HCT116 (cell line): ENCODE data around the gene WDR89. TPM values are rescaled to one million over a fixed set of nuclear protein-coding genes. Genes with fewer than 3 reads are reported as not detected.

ENCODE experiments used
- ATAC-seq: fragments of 200-7000 bp; cut with Tn5 transposase; 2 replicates; pipeline ENCODE4 v1.9.1; 2020; ENCODE audit warnings: mild to moderate bottlenecking, moderate library complexity
- BruUV-seq: library from RNA; stranded (reverse); fragments of 400-500 nt; replicated peaks from 2 replicates; lab custom pipeline; 2021; lab: Mats Ljungman, UMichigan
- CTCF ChIA-PET: fragments of 300-600 bp; sonication (Branson Sonifier 250); formaldehyde crosslinking; loops from one replicate; lab custom pipeline; 2021; ENCODE audit warnings: antibody characterized with exemption; lab: Charles Lee
- POLR2A ChIA-PET: fragments of 300-600, 350-600 bp; sonication (Branson Sonifier 250); formaldehyde crosslinking; loops from one replicate; lab custom pipeline; 2021; ENCODE audit warnings: antibody characterized with exemption; lab: Charles Lee
- RAD21 ChIA-PET, 2 experiments: fragments of 300-600 bp; sonication (Branson Sonifier 250); formaldehyde crosslinking; loops; one replicate each; lab custom pipeline; 2023; ENCODE audit warnings: low total read pairs in 2 of 2; ENCODE audit not compliant: uncharacterized antibody in 2 of 2, unreplicated experiment in 2 of 2, low non-redundant PET in 1 of 2; lab: Charles Lee
- DNase-seq: peaks from one replicate; pipeline ENCODE4 v3.0.0-alpha.2; 2010; ENCODE audit warnings: low read depth, low spot score
- H2AFZ ChIP-seq: fragments of 200-600 bp; shearing (Covaris generic), sonication (generic); 2 replicates; pipeline ENCODE4 v1.6.1; 2017; ENCODE audit warnings: low read depth, mixed run types, mixed read lengths, antibody characterized with exemption, low read length; ENCODE audit not compliant: poor library complexity, severe bottlenecking
- H3K27ac ChIP-seq: 2 replicates; pipeline ENCODE4 v1.5.1; 2012; ENCODE audit warnings: low read depth, low read length
- H3K27me3 ChIP-seq: fragments of 200-600 bp; sonication (generic); 2 replicates; pipeline ENCODE4 v1.6.1; 2016; ENCODE audit warnings: mixed run types, low read length, mixed read lengths; ENCODE audit not compliant: insufficient read depth
- H3K36me3 ChIP-seq, 2 experiments: fragments of 200-500 bp in 1 of 2; fragments of 200-600 bp in 1 of 2; sonication (Bioruptor generic) in 1 of 2; sonication (generic) in 1 of 2; 2 replicates each; pipeline versions ENCODE4 v1.5.1 to v1.6.1; 2014 to 2016; ENCODE audit warnings: low read length in 2 of 2, inconsistent platforms in 1 of 2, mixed read lengths in 1 of 2, mixed run types in 1 of 2; ENCODE audit not compliant: insufficient read depth in 2 of 2, control insufficient read depth in 1 of 2
- H3K4me1 ChIP-seq, 2 experiments: fragments of 200-600 bp in 1 of 2; sonication (generic) in 1 of 2; 2 replicates each; pipeline versions ENCODE4 v1.5.1 to v1.6.1; 2012 to 2017; ENCODE audit warnings: low read length in 2 of 2, inconsistent platforms in 1 of 2, mild to moderate bottlenecking in 1 of 2, mixed read lengths in 1 of 2, mixed run types in 1 of 2, moderate library complexity in 1 of 2; ENCODE audit not compliant: insufficient read depth in 2 of 2, control insufficient read depth in 1 of 2
- H3K4me2 ChIP-seq: fragments of 200-600 bp; sonication (generic); 2 replicates; pipeline ENCODE4 v1.6.1; 2017; ENCODE audit warnings: mixed run types, low read length, mixed read lengths
- H3K4me3 ChIP-seq, 2 experiments: fragments of 200-600 bp in 1 of 2; sonication (generic) in 1 of 2; replicated peaks in 1 of 2; 2 replicates each; pipeline ENCODE4 v1.5.1; 2011 to 2016; ENCODE audit warnings: low read length in 2 of 2, control low read depth in 1 of 2, low read depth in 1 of 2, mild to moderate bottlenecking in 1 of 2, mixed read lengths in 1 of 2, mixed run types in 1 of 2
- H3K79me2 ChIP-seq: fragments of 200-600 bp; sonication (generic); 2 replicates; pipeline ENCODE4 v1.6.1; 2017; ENCODE audit warnings: mild to moderate bottlenecking, mixed run types, low read length, moderate library complexity, mixed read lengths; ENCODE audit not compliant: insufficient read depth
- H3K9ac ChIP-seq: fragments of 200-600 bp; sonication (generic); 2 replicates; pipeline ENCODE4 v1.6.1; 2016; ENCODE audit warnings: low read length, mixed read lengths
- H3K9me2 ChIP-seq: fragments of 200-600 bp; sonication (generic), shearing (Covaris generic); 2 replicates; pipeline ENCODE4 v1.6.1; 2017; ENCODE audit warnings: mixed run types, mild to moderate bottlenecking, moderate library complexity; ENCODE audit not compliant: insufficient read depth
- H3K9me3 ChIP-seq, 2 experiments: fragments of 200-500 bp in 1 of 2; fragments of 200-600 bp in 1 of 2; sonication (Bioruptor generic) in 1 of 2; sonication (generic) in 1 of 2; 2 replicates each; pipeline ENCODE4 v1.6.1; 2014 to 2017; ENCODE audit warnings: low read length in 2 of 2, mixed read lengths in 2 of 2, inconsistent platforms in 1 of 2, low read depth in 1 of 2, mild to moderate bottlenecking in 1 of 2, mixed run types in 1 of 2, moderate library complexity in 1 of 2; ENCODE audit not compliant: control insufficient read depth in 1 of 2, insufficient read depth in 1 of 2
- H4K20me1 ChIP-seq: fragments of 200-600 bp; sonication (generic), shearing (Covaris generic); 2 replicates; pipeline ENCODE4 v1.6.1; 2017; ENCODE audit warnings: mixed run types, mild to moderate bottlenecking, moderate library complexity; ENCODE audit not compliant: insufficient read depth
- CEBPB ChIP-seq: IDR thresholded peaks from 2 replicates; pipeline ENCODE4 v1.6.1; 2012; ENCODE audit warnings: low read depth
- EGR1 ChIP-seq: IDR thresholded peaks from 2 replicates; pipeline ENCODE4 v1.6.1; 2012; ENCODE audit warnings: low read depth
- FOSL1 ChIP-seq: IDR thresholded peaks from 2 replicates; pipeline ENCODE4 v1.6.1; 2012; ENCODE audit warnings: low read depth
- SIN3A ChIP-seq: IDR thresholded peaks from 2 replicates; pipeline ENCODE4 v1.6.1; 2012; ENCODE audit warnings: low read depth
- intact Hi-C: fragments of 100-400 bp; cut with micrococcal nuclease; formaldehyde crosslinking; loops from 2 replicates; pipeline ENCODE4 v1.10.0; 2022
- total RNA-seq: library from RNA; stranded (reverse); gene quantifications from one replicate; pipeline ENCODE4 v1.2.1, GENCODE V29; 2021; ENCODE audit not compliant: unreplicated experiment
- TF ChIP-seq, protein P1 (sequence below), 3 experiments: fragments of 200-600 bp in 1 of 3; sonication (generic) in 1 of 3; IDR thresholded peaks in 2 of 3; conservative IDR thresholded peaks in 1 of 3; 2 replicates each; pipeline ENCODE4 v1.5.1; 2012 to 2017; ENCODE audit warnings: low read depth in 2 of 3, low read length in 2 of 3, antibody characterized with exemption in 1 of 3, borderline replicate concordance in 1 of 3, control low read depth in 1 of 3, mild to moderate bottlenecking in 1 of 3, mixed read lengths in 1 of 3, mixed run types in 1 of 3, moderate library complexity in 1 of 3; ENCODE audit not compliant: insufficient read depth in 1 of 3
- TF ChIP-seq, protein P2 (sequence below): IDR thresholded peaks from 2 replicates; pipeline ENCODE4 v1.6.1; 2012

WDR89 gene
- total RNA-seq, 1 experiment from 2014 or later = 22.8 TPM

DNA sequence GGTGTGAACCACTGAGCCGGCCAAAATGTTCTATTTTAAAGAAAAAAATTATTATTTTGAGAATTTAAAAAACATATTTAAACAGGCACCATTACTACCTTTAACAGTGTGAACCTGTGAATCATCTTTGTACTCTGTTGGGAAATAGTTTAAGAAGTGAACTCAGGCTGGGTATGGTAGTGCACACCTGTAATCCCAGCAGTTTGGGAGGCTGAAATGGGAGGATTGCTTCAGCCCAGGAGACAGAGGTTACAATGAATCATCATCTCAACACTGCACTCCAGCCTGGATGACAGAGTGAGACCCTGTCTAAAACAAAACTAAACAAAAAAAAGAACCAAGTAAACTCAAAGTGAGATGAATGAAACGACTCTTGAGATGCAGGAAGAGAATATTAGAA, 3.1 kb upstream of the WDR89 start (continued):
- TF ChIP-seq, protein P1, sequence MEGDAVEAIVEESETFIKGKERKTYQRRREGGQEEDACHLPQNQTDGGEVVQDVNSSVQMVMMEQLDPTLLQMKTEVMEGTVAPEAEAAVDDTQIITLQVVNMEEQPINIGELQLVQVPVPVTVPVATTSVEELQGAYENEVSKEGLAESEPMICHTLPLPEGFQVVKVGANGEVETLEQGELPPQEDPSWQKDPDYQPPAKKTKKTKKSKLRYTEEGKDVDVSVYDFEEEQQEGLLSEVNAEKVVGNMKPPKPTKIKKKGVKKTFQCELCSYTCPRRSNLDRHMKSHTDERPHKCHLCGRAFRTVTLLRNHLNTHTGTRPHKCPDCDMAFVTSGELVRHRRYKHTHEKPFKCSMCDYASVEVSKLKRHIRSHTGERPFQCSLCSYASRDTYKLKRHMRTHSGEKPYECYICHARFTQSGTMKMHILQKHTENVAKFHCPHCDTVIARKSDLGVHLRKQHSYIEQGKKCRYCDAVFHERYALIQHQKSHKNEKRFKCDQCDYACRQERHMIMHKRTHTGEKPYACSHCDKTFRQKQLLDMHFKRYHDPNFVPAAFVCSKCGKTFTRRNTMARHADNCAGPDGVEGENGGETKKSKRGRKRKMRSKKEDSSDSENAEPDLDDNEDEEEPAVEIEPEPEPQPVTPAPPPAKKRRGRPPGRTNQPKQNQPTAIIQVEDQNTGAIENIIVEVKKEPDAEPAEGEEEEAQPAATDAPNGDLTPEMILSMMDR (IDR thresholded peaks at IDR 0.05 in 2 of 3, conservative IDR thresholded peaks at IDR 0.05 in 1 of 3; ENCODE audit: borderline replicate concordance in 1 of 3, insufficient read depth in 1 of 3, low read depth in 2 of 3, low read length in 2 of 3) = no peak
- no peak for TF ChIP-seq FOSL1
- TF ChIP-seq, protein P2, sequence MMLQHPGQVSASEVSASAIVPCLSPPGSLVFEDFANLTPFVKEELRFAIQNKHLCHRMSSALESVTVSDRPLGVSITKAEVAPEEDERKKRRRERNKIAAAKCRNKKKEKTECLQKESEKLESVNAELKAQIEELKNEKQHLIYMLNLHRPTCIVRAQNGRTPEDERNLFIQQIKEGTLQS = no peak
- TF ChIP-seq EGR1 = no peak
- TF ChIP-seq CEBPB = no peak

DNA sequence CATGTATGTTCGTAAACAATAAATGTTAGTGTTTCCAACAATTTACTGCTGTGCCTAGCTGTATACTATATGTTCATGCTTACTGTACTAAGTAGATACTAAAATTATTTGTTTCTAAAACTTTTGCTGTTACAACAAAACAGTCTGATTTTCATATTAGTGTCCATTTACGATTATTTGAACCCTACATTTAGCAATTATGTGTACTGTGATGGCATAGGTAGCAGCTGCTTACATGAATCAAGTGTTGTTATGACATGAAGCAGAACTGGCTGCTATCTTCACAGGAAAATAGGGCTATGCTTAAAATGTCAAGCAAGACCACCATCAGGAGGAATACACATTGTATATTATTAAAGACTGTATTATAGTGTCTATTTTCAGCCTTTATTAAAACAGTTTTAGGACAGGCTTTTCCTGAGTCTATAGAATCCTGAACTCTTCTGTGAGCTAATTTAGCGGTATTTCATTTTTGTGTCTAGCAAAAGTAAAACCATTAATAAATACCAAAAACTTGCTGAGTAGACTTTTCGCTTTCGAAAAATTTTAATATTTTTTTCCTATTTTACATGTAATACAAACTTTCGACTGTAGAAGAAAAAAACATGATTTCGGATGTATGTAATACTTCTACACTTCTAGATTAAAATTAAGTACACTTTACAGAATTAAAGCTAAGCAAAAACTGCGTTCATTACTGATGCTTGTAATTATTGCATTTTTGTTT, 1.1 kb upstream of the WDR89 start:
- no TSS peak for BruUV-seq
- ATAC-seq (no peak), DNase-seq (no peak)
- Histone ChIP-seq H3K27me3 (no peaks in the 10 kb centered on the region), H3K4me3 (peak overlapping the region; percentile 75 to 86), H4K20me1 (no peaks in the 10 kb centered on the region), H3K4me2 (peak overlapping the region; percentile 92), H3K4me1 (peaks cover 0 to 17% of the 10 kb centered on the region in 2 experiments; a peak in 2 of 4 replicates), H2AFZ (peak overlapping the region; percentile 52), H3K79me2 (peaks cover 33% of the 10 kb centered on the region), H3K9ac (peak overlapping the region; percentile 96), H3K36me3 (no peaks in the 10 kb centered on the region), H3K27ac (no peak overlapping the region; the same call in 1 of the 2 replicates), H3K9me2 (no peaks in the 10 kb centered on the region), H3K9me3 (no peaks in the 10 kb centered on the region)
- CTCF ChIA-PET = interaction anchor here (1.2 to 1.6 kb wide), 4 partner anchors 8 to 127 kb away, joined by 3 to 13 read pairs (median 4); no protein-coding TSS in a partner anchor
- TF ChIP-seq SIN3A = 0 out of 2 replicates have a peak, but pooled peaks have one; percentile 11
- TF ChIP-seq, protein P1 (IDR thresholded peaks at IDR 0.05 in 2 of 3, conservative IDR thresholded peaks at IDR 0.05 in 1 of 3; ENCODE audit: borderline replicate concordance in 1 of 3, insufficient read depth in 1 of 3, low read depth in 2 of 3, low read length in 2 of 3) = no peak
- POLR2A ChIA-PET = interaction anchor here (0.5 to 1.9 kb wide), 9 partner anchors 9 to 696 kb away, joined by 3 to 8 read pairs (median 5); partner anchors contain the start of gene PPP2R5E
- intact Hi-C loops = loop anchor here (5.0 to 10.0 kb wide), 3 partner anchors 84 to 662 kb away; partner anchors contain the start of genes SGPP1 and SYNE2
- RAD21 ChIA-PET = interaction anchor here in 1 of 2 experiments (0.9 kb wide), 1 partner anchor 127 kb away, joined by 3 read pairs; no protein-coding TSS in a partner anchor
